Uterus (tissue), 2 donors: ENCODE measurements around the gene CSGALNACT2.
A peak's percentile ranks its signal among the peaks of the same experiment; 100 is the strongest.

Source experiments
- CTCF ChIP-seq, 4 experiments: fragments of 200-600 bp in 2 of 4; fragments of 450-650 bp in 2 of 4; sonication (generic) in 2 of 4; IDR thresholded peaks; one replicate each; pipeline ENCODE4 v1.5.1; 2016 to 2019; ENCODE audit warnings: antibody characterized with exemption in 4 of 4, mild to moderate bottlenecking in 2 of 4, moderate library complexity in 1 of 4
- POLR2A ChIP-seq, 2 donors: fragments of 450-650 bp; IDR thresholded peaks; one replicate each; pipeline ENCODE4 v1.6.1; 2016; ENCODE audit warnings: antibody characterized with exemption in 2 of 2, mild to moderate bottlenecking in 1 of 2, moderate library complexity in 1 of 2

DNA sequence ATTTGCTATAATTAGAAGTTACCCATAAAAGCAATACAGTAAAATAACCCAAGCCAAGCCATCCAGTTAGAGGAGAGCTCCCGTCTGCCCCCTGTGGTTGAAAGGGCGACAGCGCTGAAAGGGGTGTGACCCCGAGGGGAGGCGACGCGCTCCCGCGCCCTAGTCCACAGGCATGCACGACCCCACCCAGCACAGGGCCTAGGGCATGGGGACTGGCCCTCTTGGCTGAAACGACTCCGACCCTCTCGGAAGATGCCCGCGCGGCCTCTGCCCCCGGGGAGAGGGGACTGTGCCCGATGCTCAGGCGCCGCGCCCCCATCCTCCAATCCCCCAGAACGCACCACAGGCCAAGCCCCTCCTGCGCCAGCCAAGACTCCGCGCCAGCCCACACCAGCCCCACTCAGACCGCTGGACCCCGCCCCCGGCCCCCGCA, 64.0 kb downstream of the CSGALNACT2 start:
- peak in 2 of 4 experiments; percentile 15 to 31 for TF ChIP-seq CTCF (IDR thresholded peaks at IDR 0.05)
- TF ChIP-seq POLR2A (IDR thresholded peaks at IDR 0.05): no peak
